Heart left ventricle (tissue), 13 donors: ENCODE data around the gene CASP7.

Experiments
- POLR2A ChIP-seq, 2 donors: fragments of 450-650 bp; IDR thresholded peaks; one replicate each; pipeline ENCODE4 v1.6.1; 2017; ENCODE audit warnings: antibody characterized with exemption in 2 of 2, mild to moderate bottlenecking in 2 of 2, moderate library complexity in 2 of 2
- TF ChIP-seq, protein P1 (sequence below), 12 donors: fragments of 200-600 bp; sonication (generic) in 4 of 12; IDR thresholded peaks; one replicate each; pipeline versions ENCODE4 v1.5.0 to v1.8.0; 2018 to 2022; ENCODE audit warnings: antibody characterized with exemption in 12 of 12, mild to moderate bottlenecking in 5 of 12
- donor health status: ischemic (EF 13 %, LVEDD 7.1; RV severe dilation, severe dysfunction).
- donor health status: DM: no; HTN: yes; CAD: no.
- donor health status: DM: no; HTN: no; CAD: no.
- donor health status: ischemic (EF 25% LVEDD 6.9; RV normal size, moderate dysfunction).
- donor health status: ischemic (EF 25% LVEDD 5.7; RV mildly dilated, moderate dysfunction).
- donor health status: ischemic (EF 35%, LVEDD 5.7; RV mildly dilated, moderate dysfunction).
- donor health status: nonischemic (EF 11% LVEDD 7.7; RV severe dilation, severe dysfunction).
- donor health status: DM: yes; HTN: yes; CAD: no.
- donor health status: PGD.
- donor health status: ischemic (EF 29% LVEDD 5.4; RV normal size, mild dysfunction).
- donor health status: nonischemic (EF 23%, LVEDD 6.1; RV moderate dilation, normal function).

DNA sequence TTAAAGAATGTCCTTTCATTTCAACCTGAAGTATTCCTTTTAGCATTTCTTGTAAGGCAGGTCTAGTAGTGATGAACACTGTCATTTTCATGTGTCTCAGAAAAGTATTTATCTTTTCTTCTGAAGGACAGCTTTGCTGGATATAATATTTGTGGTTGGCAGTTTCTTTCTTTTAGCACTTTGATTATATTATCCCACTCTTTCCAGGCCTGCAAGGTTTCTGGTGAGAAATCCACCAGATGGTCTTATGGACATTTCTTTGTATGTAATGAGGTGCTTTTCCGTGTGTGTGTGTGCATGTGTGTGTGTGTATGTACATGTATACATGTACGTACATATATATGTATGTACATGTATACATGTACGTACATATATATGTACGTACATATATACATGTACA, 7.3 kb downstream of the CASP7 start:
- TF ChIP-seq, protein P1, sequence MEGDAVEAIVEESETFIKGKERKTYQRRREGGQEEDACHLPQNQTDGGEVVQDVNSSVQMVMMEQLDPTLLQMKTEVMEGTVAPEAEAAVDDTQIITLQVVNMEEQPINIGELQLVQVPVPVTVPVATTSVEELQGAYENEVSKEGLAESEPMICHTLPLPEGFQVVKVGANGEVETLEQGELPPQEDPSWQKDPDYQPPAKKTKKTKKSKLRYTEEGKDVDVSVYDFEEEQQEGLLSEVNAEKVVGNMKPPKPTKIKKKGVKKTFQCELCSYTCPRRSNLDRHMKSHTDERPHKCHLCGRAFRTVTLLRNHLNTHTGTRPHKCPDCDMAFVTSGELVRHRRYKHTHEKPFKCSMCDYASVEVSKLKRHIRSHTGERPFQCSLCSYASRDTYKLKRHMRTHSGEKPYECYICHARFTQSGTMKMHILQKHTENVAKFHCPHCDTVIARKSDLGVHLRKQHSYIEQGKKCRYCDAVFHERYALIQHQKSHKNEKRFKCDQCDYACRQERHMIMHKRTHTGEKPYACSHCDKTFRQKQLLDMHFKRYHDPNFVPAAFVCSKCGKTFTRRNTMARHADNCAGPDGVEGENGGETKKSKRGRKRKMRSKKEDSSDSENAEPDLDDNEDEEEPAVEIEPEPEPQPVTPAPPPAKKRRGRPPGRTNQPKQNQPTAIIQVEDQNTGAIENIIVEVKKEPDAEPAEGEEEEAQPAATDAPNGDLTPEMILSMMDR (IDR thresholded peaks at IDR 0.05): no peak
- TF ChIP-seq POLR2A (IDR thresholded peaks at IDR 0.05): no peak
